KOPT-K1 (cell line): Measurements from ENCODE around the gene HABP2.

Experiments used
- H3K27ac ChIP-seq: fragments of 200-600 bp; sonication (generic); 2 replicates; pipeline ENCODE4 v1.5.1; 2016; ENCODE audit warnings: antibody characterized with exemption, mild to moderate bottlenecking, low read depth, low read length; ENCODE audit not compliant: poor library complexity, severe bottlenecking
- H3K36me3 ChIP-seq: fragments of 200-600 bp; sonication (generic); 2 replicates; pipeline ENCODE4 v1.5.1; 2017; ENCODE audit warnings: antibody characterized with exemption, mild to moderate bottlenecking, low read length, moderate library complexity; ENCODE audit not compliant: insufficient read depth
- H3K9me3 ChIP-seq: fragments of 200-600 bp; sonication (generic); 2 replicates; pipeline ENCODE4 v1.5.1; 2017; ENCODE audit warnings: antibody characterized with exemption, low read length, mild to moderate bottlenecking; ENCODE audit not compliant: insufficient read depth, poor library complexity, severe bottlenecking

The HABP2 gene

GRCh38 chr10:113552701-113553100, at the start of gene HABP2:
HABP2 (plus strand) TSS chr10:113553053; CDS start chr10:113553122, 69 bp downstream.
- Histone ChIP-seq H3K36me3 (no peaks in the 10 kb centered on the region), H3K9me3 (no peaks in the 10 kb centered on the region), H3K27ac (no peak within 1 kb of the TSS)

- no peak overlapping the region for H3K27ac ChIP-seq
These were observed 48.9 kb upstream of the HABP2 start for GRCh38 chr10:113503930-113504329.

GRCh38 chr10:113504423-113504822, 48.4 kb upstream of the HABP2 start:
- no peak overlapping the region for H3K27ac ChIP-seq
- no peaks in the 10 kb centered on the region for H3K9me3 ChIP-seq
- no peaks in the 10 kb centered on the region for H3K36me3 ChIP-seq

More at GRCh38 chr10:113503930-113504329, 48.9 kb upstream of the HABP2 start:
- Histone ChIP-seq H3K36me3 (no peaks in the 10 kb centered on the region), H3K9me3 (no peaks in the 10 kb centered on the region)

DNA sequence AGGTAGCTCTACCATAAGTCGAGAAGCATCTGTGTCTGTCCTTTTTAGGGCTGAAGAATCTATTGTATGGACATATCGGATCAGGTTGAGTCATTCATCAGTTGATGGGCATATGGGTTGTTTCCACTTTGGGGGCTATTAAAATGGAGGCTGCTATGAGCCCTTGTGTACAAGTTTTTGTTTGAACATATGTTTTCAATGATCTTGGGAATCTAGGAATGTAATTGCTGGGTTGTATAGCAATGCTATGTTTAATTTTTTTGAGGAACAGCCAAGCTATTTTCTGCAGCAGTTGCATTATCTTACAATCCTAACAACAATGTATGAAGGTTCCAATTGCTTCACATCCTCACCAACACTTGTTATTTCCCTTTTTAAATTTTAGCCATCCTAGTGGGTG, 46.4 kb upstream of the HABP2 start:
- H3K36me3 ChIP-seq: no peaks in the 10 kb centered on the region
- peaks cover 4% of the 10 kb centered on the region for H3K9me3 ChIP-seq
- H3K27ac ChIP-seq: no peak overlapping the region

GRCh38 chr10:113511419-113511818, 41.4 kb upstream of the HABP2 start:
- Histone ChIP-seq H3K9me3 (peaks cover 17% of the 10 kb centered on the region), H3K27ac (no peak overlapping the region), H3K36me3 (no peaks in the 10 kb centered on the region)

- Histone ChIP-seq H3K27ac (no peak overlapping the region), H3K36me3 (no peaks in the 10 kb centered on the region), H3K9me3 (peaks cover 17% of the 10 kb centered on the region)
These were observed 37.7 kb upstream of the HABP2 start for GRCh38 chr10:113515161-113515560.

DNA sequence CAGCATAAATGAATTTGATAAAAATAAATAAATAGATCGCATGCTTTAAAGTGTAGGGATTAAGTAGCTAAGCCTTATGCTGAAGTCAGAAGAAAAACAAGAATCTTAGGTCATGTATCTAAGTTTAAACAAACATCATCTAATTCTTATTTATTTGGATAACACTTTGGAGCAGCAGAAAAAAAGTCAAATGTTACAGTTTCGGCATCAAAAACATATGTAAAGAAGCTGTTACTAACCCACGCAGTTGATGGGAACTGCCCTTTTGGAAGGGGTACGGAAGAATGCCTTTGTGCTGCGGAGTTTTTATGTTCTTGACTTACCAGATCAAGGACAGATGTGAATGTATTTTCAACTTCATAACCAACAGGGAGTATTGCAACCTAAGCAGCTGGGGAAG, 37.3 kb upstream of the HABP2 start:
- Histone ChIP-seq H3K36me3 (no peaks in the 10 kb centered on the region), H3K9me3 (peaks cover 17% of the 10 kb centered on the region)

DNA sequence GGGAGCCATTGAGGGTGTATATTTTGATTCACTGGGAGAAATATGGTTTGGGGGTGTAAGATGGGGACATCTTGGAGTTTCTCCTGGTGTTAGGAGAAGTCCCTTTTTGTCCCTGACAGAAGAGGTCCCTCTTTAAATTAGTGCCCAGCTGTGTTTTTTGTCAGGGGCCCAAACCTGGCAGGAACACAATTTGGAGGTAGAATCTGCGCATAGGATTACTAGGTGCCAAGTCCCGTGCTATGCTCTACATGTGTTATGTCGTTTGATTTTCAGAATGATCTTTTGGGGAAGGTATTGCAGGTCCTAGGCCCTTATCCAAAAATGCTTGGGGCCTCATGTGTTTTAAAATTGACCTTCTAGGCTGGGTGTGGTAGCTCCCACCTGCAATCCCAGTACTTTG, 36.8 kb upstream of the HABP2 start:
- Histone ChIP-seq H3K27ac (no peak overlapping the region), H3K9me3 (peaks cover 17% of the 10 kb centered on the region), H3K36me3 (no peaks in the 10 kb centered on the region)

More for the DNA sequence above, 37.3 kb upstream of the HABP2 start:
- no peak overlapping the region for H3K27ac ChIP-seq

GRCh38 chr10:113517165-113517900, 35.5 kb upstream of the HABP2 start:
- Histone ChIP-seq H3K9me3 (peaks cover 4% of the 10 kb centered on the region), H3K36me3 (no peaks in the 10 kb centered on the region)

DNA sequence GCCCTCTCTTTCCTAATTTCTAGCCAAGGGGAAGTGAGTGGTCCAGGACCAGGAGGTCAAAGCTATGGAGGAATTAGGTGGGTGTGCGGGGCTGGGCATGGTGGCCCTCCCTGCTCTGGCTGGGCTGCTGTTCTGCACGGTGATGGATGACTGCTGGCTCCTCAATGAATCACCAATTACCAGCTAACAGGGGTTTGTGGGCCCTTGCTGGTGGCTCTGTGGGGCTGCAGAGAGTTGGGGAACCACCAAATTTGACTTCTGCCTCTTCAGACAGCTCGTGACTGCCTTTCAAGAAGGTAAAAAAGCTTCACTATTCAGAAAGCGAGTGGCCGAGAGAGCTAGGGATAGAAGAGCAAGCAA, 35.0 kb upstream of the HABP2 start:
- Histone ChIP-seq H3K27ac (no peak overlapping the region), H3K9me3 (no peaks in the 10 kb centered on the region), H3K36me3 (no peaks in the 10 kb centered on the region)

More at GRCh38 chr10:113517165-113517900, 35.5 kb upstream of the HABP2 start:
- no peak overlapping the region for H3K27ac ChIP-seq

DNA sequence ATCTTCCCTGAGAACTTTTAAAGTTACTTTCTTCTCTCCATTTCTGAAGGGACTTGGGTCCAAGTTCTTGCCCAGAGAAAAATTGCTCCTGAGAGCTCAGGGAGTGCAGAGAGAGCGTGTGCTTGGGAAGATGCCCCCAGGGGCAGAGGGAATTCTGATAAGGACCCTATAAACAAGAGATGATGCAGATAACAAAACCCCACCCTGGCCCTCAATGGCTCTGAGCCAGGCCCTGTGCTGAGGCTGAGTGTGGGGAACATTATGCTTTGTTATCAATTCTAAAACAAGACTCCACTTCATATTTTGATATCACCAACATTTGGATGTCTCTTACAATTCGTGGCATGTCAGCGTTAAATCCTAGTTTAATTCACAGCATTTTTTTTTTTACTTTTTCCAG, 34.4 kb upstream of the HABP2 start:
- H3K9me3 ChIP-seq: no peaks in the 10 kb centered on the region
- H3K27ac ChIP-seq: no peak overlapping the region
- no peaks in the 10 kb centered on the region for H3K36me3 ChIP-seq

DNA sequence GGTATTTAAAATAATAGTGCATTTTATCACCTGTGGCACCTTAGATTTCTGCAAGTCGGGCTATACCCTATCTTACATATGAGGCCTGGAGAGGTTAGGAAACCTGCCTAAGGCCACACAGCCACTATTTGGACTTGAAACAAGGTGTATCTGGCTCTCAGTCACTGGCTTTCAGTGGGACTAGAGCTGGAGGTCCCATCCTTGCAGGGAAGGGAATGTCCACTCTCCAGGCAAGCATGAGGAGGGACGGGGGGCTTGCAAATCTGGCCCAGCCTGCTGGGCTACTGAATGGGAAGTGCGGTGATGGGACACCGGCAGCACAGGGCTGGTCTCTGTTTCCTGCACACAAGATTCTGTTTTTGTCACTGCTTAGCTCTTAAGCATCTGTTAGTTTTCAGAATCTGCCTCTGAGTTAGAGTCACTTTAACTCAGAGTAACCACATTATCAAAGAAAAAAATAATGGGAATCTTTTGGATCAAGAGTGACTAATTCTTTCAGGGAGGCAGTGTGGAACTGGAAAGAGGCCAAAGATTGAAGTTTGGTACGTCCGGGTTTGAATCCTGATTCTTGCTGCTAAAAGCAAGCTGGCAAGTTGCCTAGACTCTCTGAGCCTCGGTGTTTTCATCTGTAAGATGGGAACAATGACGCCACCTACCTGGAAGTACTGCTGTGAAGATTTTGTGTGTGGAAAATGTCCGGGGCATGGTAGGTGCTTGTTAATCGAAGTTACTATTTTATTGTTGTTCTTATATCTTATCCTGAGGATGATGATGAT, 33.8 kb upstream of the HABP2 start:
- Histone ChIP-seq H3K36me3 (no peaks in the 10 kb centered on the region), H3K9me3 (no peaks in the 10 kb centered on the region), H3K27ac (no peak overlapping the region)

GRCh38 chr10:113519681-113520115, 33.2 kb upstream of the HABP2 start:
- H3K36me3 ChIP-seq: no peaks in the 10 kb centered on the region
- no peaks in the 10 kb centered on the region for H3K9me3 ChIP-seq
- no peak overlapping the region for H3K27ac ChIP-seq

- Histone ChIP-seq H3K36me3 (no peaks in the 10 kb centered on the region), H3K9me3 (no peaks in the 10 kb centered on the region), H3K27ac (no peak overlapping the region)
These were observed 32.6 kb upstream of the HABP2 start for GRCh38 chr10:113520261-113520660.

GRCh38 chr10:113520690-113521474, 32.0 kb upstream of the HABP2 start:
- no peaks in the 10 kb centered on the region for H3K9me3 ChIP-seq
- no peak overlapping the region for H3K27ac ChIP-seq
- H3K36me3 ChIP-seq: no peaks in the 10 kb centered on the region
